Parathyroid adenoma (tissue), 2 donors: ENCODE results near the gene C10orf90.

Experiments used
- H2AFZ ChIP-seq: fragments of 300-600 bp; sonication (generic); one replicate; pipeline ENCODE4 v1.7.0; 2017; ENCODE audit warnings: antibody characterized with exemption, mild to moderate bottlenecking
- H3K27ac ChIP-seq: fragments of 300-600 bp; sonication (generic); one replicate; pipeline ENCODE4 v1.7.0; 2017
- H3K27me3 ChIP-seq: fragments of 300-600 bp; sonication (generic); one replicate; pipeline ENCODE4 v1.7.0; 2017; ENCODE audit warnings: low read length; ENCODE audit not compliant: control insufficient read depth, insufficient read depth
- H3K36me3 ChIP-seq: fragments of 300-600 bp; sonication (generic); one replicate; pipeline ENCODE4 v1.7.0; 2017; ENCODE audit warnings: low read length; ENCODE audit not compliant: control insufficient read depth, insufficient read depth
- H3K4me1 ChIP-seq: fragments of 300-600 bp; sonication (generic); one replicate; pipeline ENCODE4 v1.7.0; 2017; ENCODE audit warnings: control low read depth
- H3K4me2 ChIP-seq: fragments of 300-600 bp; sonication (generic); one replicate; pipeline ENCODE4 v1.7.0; 2017; ENCODE audit warnings: low read length
- H3K4me3 ChIP-seq: fragments of 300-600 bp; sonication (generic); one replicate; pipeline ENCODE4 v1.7.0; 2017; ENCODE audit warnings: low read depth, low read length
- H3K79me2 ChIP-seq: fragments of 300-600 bp; sonication (generic); one replicate; pipeline ENCODE4 v1.7.0; 2017; ENCODE audit warnings: control low read depth
- H3K9ac ChIP-seq: fragments of 300-600 bp; sonication (generic); one replicate; pipeline ENCODE4 v1.7.0; 2017; ENCODE audit warnings: mild to moderate bottlenecking
- H3K9me3 ChIP-seq: fragments of 300-600 bp; sonication (generic); one replicate; pipeline ENCODE4 v1.7.0; 2017; ENCODE audit warnings: low read length; ENCODE audit not compliant: control insufficient read depth
- CTCF ChIP-seq: fragments of 300-600 bp; sonication (generic); IDR thresholded peaks from one replicate; pipeline ENCODE4 v1.7.0; 2017; ENCODE audit warnings: antibody characterized with exemption, mild to moderate bottlenecking
- donor health status: primary hyperparathyroidism.

The C10orf90 gene

DNA sequence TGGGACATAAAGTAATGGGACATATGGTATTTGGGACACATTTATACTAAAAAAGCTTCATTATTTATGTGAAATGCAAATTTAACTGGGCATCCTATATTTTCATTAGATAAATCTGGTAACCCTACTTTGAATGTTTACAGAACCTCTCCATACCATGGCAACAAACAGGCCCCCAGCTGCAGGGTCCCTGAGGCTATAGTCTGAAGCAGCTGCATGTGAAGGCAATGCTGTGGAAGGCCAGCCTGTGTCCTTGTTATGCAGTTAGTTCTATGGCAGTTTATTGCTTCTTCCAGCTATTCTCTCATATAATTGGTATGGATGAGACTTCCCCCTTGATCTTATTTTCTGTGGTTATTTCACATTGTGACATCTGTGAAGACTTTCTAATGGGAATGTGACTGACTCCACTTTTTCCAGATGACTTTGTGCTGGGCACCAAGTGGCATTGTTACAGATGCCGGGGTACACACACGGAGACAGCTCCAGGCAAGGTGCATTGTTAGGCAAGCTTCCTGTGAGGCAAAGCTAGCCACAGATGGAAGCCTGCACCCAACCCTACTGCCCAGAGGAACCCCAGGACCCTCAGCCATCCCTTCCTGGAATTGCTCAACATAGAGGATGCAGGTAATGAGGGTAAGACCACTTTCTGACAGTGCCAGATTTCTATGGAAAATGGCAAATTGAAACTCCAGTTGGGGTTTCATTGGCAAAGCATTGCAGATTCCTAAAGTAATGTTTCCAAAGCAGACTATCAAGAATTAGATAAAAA, 232.7 kb downstream of the C10orf90 start:
- H3K79me2 ChIP-seq = no peaks in the 10 kb centered on the region
- no peak overlapping the region for H3K4me3 ChIP-seq
- H3K9me3 ChIP-seq = no peaks in the 10 kb centered on the region
- no peak overlapping the region for H2AFZ ChIP-seq
- H3K9ac ChIP-seq = no peak overlapping the region
- H3K4me1 ChIP-seq = no peaks in the 10 kb centered on the region
- H3K27ac ChIP-seq = no peak overlapping the region
- H3K27me3 ChIP-seq = no peaks in the 10 kb centered on the region
- TF ChIP-seq CTCF = no peak
- H3K4me2 ChIP-seq = no peak overlapping the region
- H3K36me3 ChIP-seq = no peaks in the 10 kb centered on the region

DNA sequence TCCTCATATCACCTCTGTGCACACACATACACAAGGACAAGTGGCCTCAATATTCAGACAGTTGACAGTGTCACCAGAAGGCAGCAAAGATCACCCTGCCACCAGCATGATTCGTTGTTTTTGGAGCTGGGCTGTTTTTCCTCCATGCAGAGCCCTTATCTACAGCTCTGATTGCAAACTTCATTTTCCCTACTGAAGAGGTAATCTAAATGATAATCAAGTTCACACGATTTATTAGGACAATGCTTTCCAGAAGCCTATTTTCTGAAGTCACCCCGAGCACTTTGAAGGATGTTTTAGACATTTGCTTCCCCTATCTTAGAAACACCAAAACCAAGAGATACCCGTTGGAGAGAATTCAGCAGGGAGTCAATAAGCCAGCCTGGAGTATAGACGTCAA, 236.3 kb downstream of the C10orf90 start:
- H3K36me3 ChIP-seq = no peaks in the 10 kb centered on the region
- H3K9ac ChIP-seq = no peak overlapping the region
- no peak overlapping the region for H2AFZ ChIP-seq
- no peaks in the 10 kb centered on the region for H3K79me2 ChIP-seq
- H3K4me1 ChIP-seq = no peaks in the 10 kb centered on the region
- H3K4me3 ChIP-seq = no peak overlapping the region
- no peak overlapping the region for H3K4me2 ChIP-seq
- no peak for TF ChIP-seq CTCF
- H3K27me3 ChIP-seq = no peaks in the 10 kb centered on the region
- H3K27ac ChIP-seq = no peak overlapping the region
- H3K9me3 ChIP-seq = no peaks in the 10 kb centered on the region

DNA sequence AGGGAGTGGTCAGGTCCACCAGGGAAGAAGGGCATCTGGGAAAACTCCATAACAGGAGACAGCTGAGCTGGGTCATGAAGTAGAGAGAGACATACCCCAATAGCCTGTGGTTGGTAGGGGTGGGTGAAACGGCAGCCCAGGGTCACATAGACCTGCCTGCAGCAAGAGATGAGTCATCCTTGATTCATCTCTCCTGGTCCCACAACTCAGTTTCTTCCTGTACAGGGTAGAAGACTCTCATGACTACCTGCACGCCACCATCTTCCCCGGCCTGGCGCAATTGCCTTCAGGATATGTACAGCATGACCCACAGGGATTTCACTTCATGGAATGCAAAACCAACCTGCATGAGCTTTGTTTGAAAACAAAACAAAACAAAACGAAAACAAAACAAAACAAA, 237.1 kb downstream of the C10orf90 start:
- no peaks in the 10 kb centered on the region for H3K36me3 ChIP-seq
- no peak overlapping the region for H2AFZ ChIP-seq
- H3K27ac ChIP-seq = no peak overlapping the region
- H3K4me2 ChIP-seq = no peak overlapping the region
- TF ChIP-seq CTCF = no peak
- H3K27me3 ChIP-seq = no peaks in the 10 kb centered on the region
- no peaks in the 10 kb centered on the region for H3K9me3 ChIP-seq
- no peaks in the 10 kb centered on the region for H3K4me1 ChIP-seq
- no peak overlapping the region for H3K4me3 ChIP-seq
- no peak overlapping the region for H3K9ac ChIP-seq
- H3K79me2 ChIP-seq = no peaks in the 10 kb centered on the region

DNA sequence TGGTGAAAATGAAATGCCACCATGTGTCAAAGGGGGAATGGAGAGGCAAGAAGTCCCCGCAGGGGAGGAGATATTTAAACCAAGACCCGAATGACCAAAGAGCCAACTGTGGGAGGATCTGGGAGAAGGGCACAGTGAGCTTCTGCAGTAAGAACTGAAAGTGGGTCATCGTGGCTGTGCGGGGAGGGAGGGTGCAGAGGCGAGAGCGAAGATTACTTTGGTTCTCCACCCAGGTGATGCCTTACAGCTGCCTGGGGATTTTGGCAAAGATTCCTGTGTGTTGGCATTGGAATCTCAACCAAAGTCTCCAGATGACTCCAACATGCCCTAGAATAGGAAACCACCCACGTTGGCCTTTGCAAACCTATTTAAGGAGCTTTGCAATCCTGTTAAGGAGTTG, 238.0 kb downstream of the C10orf90 start:
- no peak overlapping the region for H3K4me3 ChIP-seq
- H3K79me2 ChIP-seq = no peaks in the 10 kb centered on the region
- H3K27ac ChIP-seq = no peak overlapping the region
- no peaks in the 10 kb centered on the region for H3K4me1 ChIP-seq
- TF ChIP-seq CTCF = no peak
- no peak overlapping the region for H3K4me2 ChIP-seq
- no peak overlapping the region for H3K9ac ChIP-seq
- no peak overlapping the region for H2AFZ ChIP-seq
- no peaks in the 10 kb centered on the region for H3K9me3 ChIP-seq
- H3K36me3 ChIP-seq = no peaks in the 10 kb centered on the region
- H3K27me3 ChIP-seq = no peaks in the 10 kb centered on the region

GRCh38 chr10:126431816-126432215, 238.7 kb downstream of the C10orf90 start:
- Histone ChIP-seq H3K27ac (no peak overlapping the region), H3K79me2 (no peaks in the 10 kb centered on the region), H2AFZ (no peak overlapping the region), H3K4me1 (no peaks in the 10 kb centered on the region), H3K4me2 (no peak overlapping the region), H3K9me3 (no peaks in the 10 kb centered on the region), H3K9ac (no peak overlapping the region), H3K36me3 (no peaks in the 10 kb centered on the region), H3K4me3 (no peak overlapping the region), H3K27me3 (no peaks in the 10 kb centered on the region)
- no peak for TF ChIP-seq CTCF
